Caco-2 (cell line): ENCODE data around the gene ASTN2. TPM values are rescaled to one million over a fixed set of nuclear protein-coding genes. Genes with fewer than 3 reads are reported as not detected.

ENCODE experiments used
- BruUV-seq: library from RNA; stranded (reverse); fragments of 400-500 nt; replicated peaks from 2 replicates; lab custom pipeline; 2021; lab: Mats Ljungman, UMichigan
- CTCF ChIA-PET: fragments of 300-600 bp; sonication (Branson Sonifier 250); formaldehyde crosslinking; loops from one replicate; lab custom pipeline; 2022; ENCODE audit warnings: antibody characterized with exemption; lab: Charles Lee
- POLR2A ChIA-PET: fragments of 300-600 bp; sonication (Branson Sonifier 250); formaldehyde crosslinking; loops from one replicate; lab custom pipeline; 2022; ENCODE audit warnings: antibody characterized with exemption; lab: Charles Lee
- DNase-seq, 2 experiments: peaks; one replicate each; pipeline versions ENCODE4 v3.0.0 to v3.0.0-alpha.2; 2020 to 2022
- H3K27me3 ChIP-seq: replicated peaks from 2 replicates; pipeline ENCODE4 v1.6.0; 2011; ENCODE audit warnings: low read length; ENCODE audit not compliant: control insufficient read depth, insufficient read depth
- H3K36me3 ChIP-seq: 2 replicates; pipeline ENCODE4 v1.5.1; 2011; ENCODE audit warnings: low read length; ENCODE audit not compliant: control insufficient read depth, insufficient read depth
- H3K4me1 ChIP-seq: fragments of 250-450 bp; sonication (Bioruptor Pico); 2 replicates; pipeline ENCODE4 v1.5.1; 2020; ENCODE audit warnings: mild to moderate bottlenecking
- H3K4me3 ChIP-seq: 2 replicates; pipeline ENCODE4 v1.5.1; 2011; ENCODE audit warnings: low read depth, mild to moderate bottlenecking, control low read depth, low read length
- H3K9me3 ChIP-seq: fragments of 250-450 bp; sonication (Bioruptor Pico); 2 replicates; pipeline ENCODE4 v1.5.1; 2020; ENCODE audit warnings: mild to moderate bottlenecking, moderate library complexity
- H3K27ac Mint-ChIP-seq: one replicate; pipeline ENCODE4 v1.8.0; 2022; ENCODE audit warnings: mixed read lengths; ENCODE audit not compliant: unreplicated experiment
- H3K27me3 Mint-ChIP-seq: one replicate; pipeline ENCODE4 v1.8.0; 2022; ENCODE audit warnings: mixed read lengths; ENCODE audit not compliant: insufficient read depth, unreplicated experiment
- H3K36me3 Mint-ChIP-seq: one replicate; pipeline ENCODE4 v1.8.0; 2022; ENCODE audit warnings: mild to moderate bottlenecking, mixed read lengths; ENCODE audit not compliant: insufficient read depth, unreplicated experiment
- H3K4me1 Mint-ChIP-seq: one replicate; pipeline ENCODE4 v1.8.0; 2022; ENCODE audit warnings: low read depth, mixed read lengths; ENCODE audit not compliant: unreplicated experiment
- H3K4me3 Mint-ChIP-seq: one replicate; pipeline ENCODE4 v1.8.0; 2022; ENCODE audit warnings: mild to moderate bottlenecking, moderate library complexity, mixed read lengths; ENCODE audit not compliant: unreplicated experiment
- H3K9me3 Mint-ChIP-seq: one replicate; pipeline ENCODE4 v1.8.0; 2022; ENCODE audit warnings: mixed read lengths; ENCODE audit not compliant: unreplicated experiment
- intact Hi-C: fragments of 100-400 bp; cut with micrococcal nuclease; formaldehyde crosslinking; loops from one replicate; pipeline ENCODE4 v1.10.0; 2022; ENCODE audit not compliant: unreplicated experiment
- total RNA-seq: library from RNA; stranded (reverse); gene quantifications from 2 replicates; pipeline ENCODE4 v1.2.3, GENCODE V29; 2022
- TF ChIP-seq, protein P1 (sequence below), 2 experiments: fragments of 200-600 bp in 1 of 2; IDR thresholded peaks; 1 replicate in 1 of 2; 2 replicates in 1 of 2; pipeline versions ENCODE4 v1.5.1 to v1.8.0; 2011 to 2022; ENCODE audit warnings: antibody characterized with exemption in 1 of 2, control low read depth in 1 of 2, inconsistent platforms in 1 of 2, low read depth in 1 of 2, low read length in 1 of 2, mild to moderate bottlenecking in 1 of 2, moderate library complexity in 1 of 2; ENCODE audit not compliant: insufficient read depth in 1 of 2, severe bottlenecking in 1 of 2, unreplicated experiment in 1 of 2

The ASTN2 gene
- total RNA-seq, 1 experiment from 2014 or later, result 12.7 TPM

- Mint-ChIP-seq H3K4me3 (no peak overlapping the region), H3K4me1 (no peaks in the 10 kb centered on the region)
- CTCF ChIA-PET, result no interaction called here
Observed at GRCh38 chr9:116389541-116390302, 1025.1 kb downstream of the ASTN2 start.

DNA sequence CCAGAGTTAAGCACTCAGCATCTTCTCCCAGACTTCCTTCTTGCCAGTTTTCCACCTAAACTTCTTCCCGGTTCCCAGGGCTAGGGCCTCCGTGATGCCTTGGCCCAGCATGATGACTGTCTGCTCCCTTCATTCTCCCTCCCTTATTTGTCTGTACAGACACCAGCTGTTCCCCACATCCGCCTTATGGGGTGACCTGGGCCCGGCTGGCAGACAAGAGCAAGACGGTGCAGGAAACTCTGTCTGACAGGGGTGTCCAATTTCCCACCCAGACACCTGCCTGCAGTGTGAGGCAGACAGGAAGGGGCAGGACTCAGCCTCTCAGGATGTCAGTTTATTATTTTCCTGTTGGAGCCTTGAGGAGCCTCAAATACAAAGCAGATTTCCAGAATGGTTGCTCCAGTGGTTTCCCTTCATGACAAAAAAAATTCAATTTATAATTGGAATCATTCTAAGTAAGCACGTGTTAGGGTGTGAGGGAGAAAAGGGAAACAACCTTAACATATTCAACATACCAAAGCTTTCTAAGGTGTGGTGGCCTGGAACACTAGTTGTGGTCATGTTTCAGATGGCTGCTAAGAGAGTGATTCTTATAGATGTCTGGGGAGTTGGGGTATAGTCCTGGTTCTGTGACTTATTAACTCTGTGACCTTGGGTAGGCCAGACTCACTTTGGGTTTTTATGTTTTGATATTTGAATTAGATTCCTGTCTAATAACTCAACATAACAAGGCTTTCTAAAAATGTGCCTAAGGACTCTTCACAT lies 1026.7 kb downstream of the ASTN2 start:
- Mint-ChIP-seq H3K27me3 (no peaks in the 10 kb centered on the region), H3K36me3 (no peaks in the 10 kb centered on the region), H3K9me3 (no peaks in the 10 kb centered on the region), H3K4me1 (no peaks in the 10 kb centered on the region), H3K27ac (no peak overlapping the region), H3K4me3 (no peak overlapping the region)
- Histone ChIP-seq H3K9me3 (no peaks in the 10 kb centered on the region), H3K36me3 (no peaks in the 10 kb centered on the region), H3K4me3 (no peak overlapping the region), H3K4me1 (no peaks in the 10 kb centered on the region), H3K27me3 (no peaks in the 10 kb centered on the region)
- intact Hi-C loops, result no loop called here
- TF ChIP-seq, protein P1, sequence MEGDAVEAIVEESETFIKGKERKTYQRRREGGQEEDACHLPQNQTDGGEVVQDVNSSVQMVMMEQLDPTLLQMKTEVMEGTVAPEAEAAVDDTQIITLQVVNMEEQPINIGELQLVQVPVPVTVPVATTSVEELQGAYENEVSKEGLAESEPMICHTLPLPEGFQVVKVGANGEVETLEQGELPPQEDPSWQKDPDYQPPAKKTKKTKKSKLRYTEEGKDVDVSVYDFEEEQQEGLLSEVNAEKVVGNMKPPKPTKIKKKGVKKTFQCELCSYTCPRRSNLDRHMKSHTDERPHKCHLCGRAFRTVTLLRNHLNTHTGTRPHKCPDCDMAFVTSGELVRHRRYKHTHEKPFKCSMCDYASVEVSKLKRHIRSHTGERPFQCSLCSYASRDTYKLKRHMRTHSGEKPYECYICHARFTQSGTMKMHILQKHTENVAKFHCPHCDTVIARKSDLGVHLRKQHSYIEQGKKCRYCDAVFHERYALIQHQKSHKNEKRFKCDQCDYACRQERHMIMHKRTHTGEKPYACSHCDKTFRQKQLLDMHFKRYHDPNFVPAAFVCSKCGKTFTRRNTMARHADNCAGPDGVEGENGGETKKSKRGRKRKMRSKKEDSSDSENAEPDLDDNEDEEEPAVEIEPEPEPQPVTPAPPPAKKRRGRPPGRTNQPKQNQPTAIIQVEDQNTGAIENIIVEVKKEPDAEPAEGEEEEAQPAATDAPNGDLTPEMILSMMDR (IDR thresholded peaks at IDR 0.05; ENCODE audit: insufficient read depth in 1 of 2, low read depth in 1 of 2, low read length in 1 of 2, severe bottlenecking in 1 of 2, unreplicated experiment in 1 of 2), result no peak
- ChIA-PET POLR2A (no interaction called here), CTCF (no interaction called here)
- BruUV-seq, result no TSS peak
- no peak for DNase-seq

More at GRCh38 chr9:116389541-116390302, 1025.1 kb downstream of the ASTN2 start:
- POLR2A ChIA-PET, result no interaction called here
- no peaks in the 10 kb centered on the region for H3K27me3 Mint-ChIP-seq
- Histone ChIP-seq H3K9me3 (no peaks in the 10 kb centered on the region), H3K27me3 (no peaks in the 10 kb centered on the region), H3K36me3 (no peaks in the 10 kb centered on the region), H3K4me1 (no peaks in the 10 kb centered on the region), H3K4me3 (no peak overlapping the region)
- no TSS peak for BruUV-seq
- no peaks in the 10 kb centered on the region for H3K36me3 Mint-ChIP-seq
- H3K9me3 Mint-ChIP-seq, result no peaks in the 10 kb centered on the region
- TF ChIP-seq, protein P1 (IDR thresholded peaks at IDR 0.05; ENCODE audit: insufficient read depth in 1 of 2, low read depth in 1 of 2, low read length in 1 of 2, severe bottlenecking in 1 of 2, unreplicated experiment in 1 of 2), result no peak
- intact Hi-C loops, result no loop called here
- DNase-seq, result no peak
- H3K27ac Mint-ChIP-seq, result no peak overlapping the region

- no TSS peak for BruUV-seq
- DNase-seq, result no peak
- H3K9me3 Mint-ChIP-seq, result no peaks in the 10 kb centered on the region
- no peaks in the 10 kb centered on the region for H3K36me3 ChIP-seq
- H3K4me3 Mint-ChIP-seq, result no peak overlapping the region
- ChIA-PET CTCF (no interaction called here), POLR2A (no interaction called here)
- TF ChIP-seq, protein P1 (IDR thresholded peaks at IDR 0.05; ENCODE audit: insufficient read depth in 1 of 2, low read depth in 1 of 2, low read length in 1 of 2, severe bottlenecking in 1 of 2, unreplicated experiment in 1 of 2), result no peak
- no peaks in the 10 kb centered on the region for H3K36me3 Mint-ChIP-seq
- no peaks in the 10 kb centered on the region for H3K4me1 Mint-ChIP-seq
- H3K4me3 ChIP-seq, result no peak overlapping the region
- intact Hi-C loops, result no loop called here
- H3K4me1 ChIP-seq, result no peaks in the 10 kb centered on the region
- no peak overlapping the region for H3K27ac Mint-ChIP-seq
- H3K27me3 ChIP-seq, result no peaks in the 10 kb centered on the region
- H3K9me3 ChIP-seq, result no peaks in the 10 kb centered on the region
- H3K27me3 Mint-ChIP-seq, result no peaks in the 10 kb centered on the region
Observed at GRCh38 chr9:116383936-116384335, 1030.9 kb downstream of the ASTN2 start.
